Adrenal gland (tissue), 5 donors: ENCODE data around the gene MOAP1.
"Not testable (repeated sequence)": the region's sequence is repeated elsewhere in the genome, so short reads cannot be mapped to it uniquely, and the experiment has no call there.

Source experiments
- CTCF ChIP-seq, 6 experiments: fragments of 450-650 bp in 4 of 6; fragments of 200-600 bp in 2 of 6; sonication (generic) in 1 of 6; IDR thresholded peaks; 1 replicate in 5 of 6; 2 replicates in 1 of 6; pipeline versions ENCODE4 v1.5.1 to v1.8.0; 2016 to 2021; ENCODE audit warnings: antibody characterized with exemption in 6 of 6, mild to moderate bottlenecking in 2 of 6, moderate library complexity in 1 of 6
- POLR2A ChIP-seq, 2 donors: fragments of 450-650 bp; IDR thresholded peaks; one replicate each; pipeline ENCODE4 v1.6.1; 2017; ENCODE audit warnings: antibody characterized with exemption in 2 of 2, mild to moderate bottlenecking in 2 of 2, moderate library complexity in 1 of 2
- donor health status: DM: no; HTN: no; CAD: no.

- TF ChIP-seq CTCF, POLR2A (IDR thresholded peaks at IDR 0.05): not testable (repeated sequence)
Observed at GRCh38 chr14:93159625-93160352, 24.9 kb downstream of the MOAP1 start.
